Thymus (tissue), 11 donors: Measurements from ENCODE around the gene FHIT. TPM values are rescaled to one million over a fixed set of nuclear protein-coding genes. Genes with fewer than 3 reads are reported as not detected.

ENCODE experiments used
- DNase-seq, 9 donors: peaks; one replicate each; pipeline ENCODE4 v3.0.0-alpha.2; 2013; ENCODE audit warnings: low spot score in 9 of 9, low read depth in 6 of 9, missing footprints in 1 of 9
- H3K27ac ChIP-seq, 2 donors: one replicate each; pipeline ENCODE4 v1.5.1; 2013; ENCODE audit warnings: control low read depth in 1 of 2, low read depth in 1 of 2, low read length in 1 of 2, mild to moderate bottlenecking in 1 of 2, moderate library complexity in 1 of 2
- H3K27me3 ChIP-seq, 2 donors: one replicate each; pipeline ENCODE4 v1.5.1; 2013; ENCODE audit warnings: low read length in 1 of 2; ENCODE audit not compliant: control insufficient read depth in 2 of 2, insufficient read depth in 1 of 2
- H3K36me3 ChIP-seq, 2 donors: one replicate each; pipeline ENCODE4 v1.5.1; 2013; ENCODE audit warnings: low read length in 1 of 2, mild to moderate bottlenecking in 1 of 2, moderate library complexity in 1 of 2; ENCODE audit not compliant: control insufficient read depth in 2 of 2, insufficient read depth in 2 of 2
- H3K4me1 ChIP-seq, 2 donors: one replicate each; pipeline ENCODE4 v1.5.1; 2013; ENCODE audit warnings: low read length in 2 of 2; ENCODE audit not compliant: control insufficient read depth in 2 of 2, insufficient read depth in 2 of 2
- H3K4me3 ChIP-seq, 2 donors: one replicate each; pipeline ENCODE4 v1.5.1; 2013; ENCODE audit warnings: low read length in 2 of 2, control low read depth in 1 of 2, mild to moderate bottlenecking in 1 of 2
- H3K9me3 ChIP-seq, 2 donors: one replicate each; pipeline ENCODE4 v1.5.1; 2013; ENCODE audit warnings: low read length in 1 of 2, mild to moderate bottlenecking in 1 of 2; ENCODE audit not compliant: control insufficient read depth in 2 of 2, insufficient read depth in 1 of 2
- WGBS: extraction: QIAGEN DNeasy Blood & Tissue Kit; methylation state at CpG from one replicate; pipeline ENCODE4 v1.1.7; 2013; 5-methylcytosine and 5-hydroxymethylcytosine counted together
- polyA plus RNA-seq: library from polyadenylated mRNA; stranded (reverse); fragments of 200-250 nt; gene quantifications from one replicate; pipeline ENCODE4 v1.2.3, GENCODE V29; 2013
- total RNA-seq: library from RNA; stranded (reverse); fragments of 120-200 nt; gene quantifications from one replicate; pipeline ENCODE4 v1.2.4, GENCODE V29; 2013
- donor health status: healthy.

The FHIT gene
- total and polyA plus RNA-seq, 2 donors: 9.2 to 13.2 TPM

GRCh38 chr3:60809857-60810610 lies 441.2 kb downstream of the FHIT start:
- Histone ChIP-seq H3K27me3 (no peaks in the 10 kb centered on the region), H3K4me1 (no peaks in the 10 kb centered on the region), H3K9me3 (no peaks in the 10 kb centered on the region), H3K27ac (no peak overlapping the region), H3K4me3 (no peak overlapping the region), H3K36me3 (no peaks in the 10 kb centered on the region)
- DNase-seq: no peak
- 98% methylated on average over 4 of the region's 4 CpGs for WGBS

- WGBS: 98% methylated on average over 19 of the region's 19 CpGs
- no peak for DNase-seq
- Histone ChIP-seq H3K4me3 (no peak overlapping the region), H3K27me3 (no peaks in the 10 kb centered on the region), H3K4me1 (no peaks in the 10 kb centered on the region), H3K36me3 (no peaks in the 10 kb centered on the region), H3K9me3 (no peaks in the 10 kb centered on the region), H3K27ac (no peak overlapping the region)
Observed at GRCh38 chr3:60803216-60804173, 447.8 kb downstream of the FHIT start.

GRCh38 chr3:60801307-60801706 lies 449.9 kb downstream of the FHIT start:
- no peak for DNase-seq
- no peaks in the 10 kb centered on the region for H3K36me3 ChIP-seq
- no peaks in the 10 kb centered on the region for H3K4me1 ChIP-seq
- no peak overlapping the region for H3K4me3 ChIP-seq
- WGBS: 100% methylated on average over 2 of the region's 2 CpGs
- H3K9me3 ChIP-seq: no peaks in the 10 kb centered on the region
- no peaks in the 10 kb centered on the region for H3K27me3 ChIP-seq
- no peak overlapping the region for H3K27ac ChIP-seq

- no peak for DNase-seq
- H3K9me3 ChIP-seq: no peaks in the 10 kb centered on the region
- no peaks in the 10 kb centered on the region for H3K36me3 ChIP-seq
- no peaks in the 10 kb centered on the region for H3K27me3 ChIP-seq
- no peaks in the 10 kb centered on the region for H3K4me1 ChIP-seq
- no peak overlapping the region for H3K4me3 ChIP-seq
- H3K27ac ChIP-seq: no peak overlapping the region
Observed at GRCh38 chr3:60798456-60798855, 452.8 kb downstream of the FHIT start.

GRCh38 chr3:60792249-60792852 lies 458.9 kb downstream of the FHIT start:
- Histone ChIP-seq H3K4me1 (no peaks in the 10 kb centered on the region), H3K4me3 (no peak overlapping the region), H3K27me3 (no peaks in the 10 kb centered on the region), H3K36me3 (no peaks in the 10 kb centered on the region), H3K27ac (no peak overlapping the region), H3K9me3 (no peaks in the 10 kb centered on the region)
- DNase-seq: no peak
- WGBS: 95% methylated on average over 3 of the region's 3 CpGs

GRCh38 chr3:60788185-60788584 lies 463.1 kb downstream of the FHIT start:
- Histone ChIP-seq H3K36me3 (no peaks in the 10 kb centered on the region), H3K4me3 (no peak overlapping the region), H3K27me3 (no peaks in the 10 kb centered on the region), H3K27ac (no peak overlapping the region), H3K4me1 (no peaks in the 10 kb centered on the region), H3K9me3 (no peaks in the 10 kb centered on the region)
- WGBS: 98% methylated on average over 3 of the region's 3 CpGs
- DNase-seq: no peak

- Histone ChIP-seq H3K4me3 (no peak overlapping the region), H3K36me3 (no peaks in the 10 kb centered on the region), H3K9me3 (peaks cover 0 to 7% of the 10 kb centered on the region in 2 donors), H3K27me3 (no peaks in the 10 kb centered on the region), H3K27ac (no peak overlapping the region), H3K4me1 (no peaks in the 10 kb centered on the region)
- DNase-seq: no peak
- WGBS: 98% methylated on average over 1 of the region's 1 CpG
Observed at GRCh38 chr3:60781935-60782334, 469.3 kb downstream of the FHIT start.

GRCh38 chr3:60779637-60780036 lies 471.6 kb downstream of the FHIT start:
- 97% methylated on average over 7 of the region's 7 CpGs for WGBS
- Histone ChIP-seq H3K36me3 (no peaks in the 10 kb centered on the region), H3K27ac (no peak overlapping the region), H3K4me1 (no peaks in the 10 kb centered on the region), H3K27me3 (no peaks in the 10 kb centered on the region), H3K9me3 (peaks cover 0 to 14% of the 10 kb centered on the region in 2 donors), H3K4me3 (no peak overlapping the region)
- DNase-seq: no peak

- DNase-seq: no peak
- Histone ChIP-seq H3K27me3 (no peaks in the 10 kb centered on the region), H3K27ac (no peak overlapping the region), H3K4me3 (no peak overlapping the region), H3K36me3 (no peaks in the 10 kb centered on the region), H3K9me3 (peaks cover 0 to 14% of the 10 kb centered on the region in 2 donors), H3K4me1 (no peaks in the 10 kb centered on the region)
- WGBS: over 99% methylated on average over 2 of the region's 2 CpGs
Observed at GRCh38 chr3:60775985-60776384, 475.3 kb downstream of the FHIT start.
